Tibial nerve (tissue), 4 donors: ENCODE results near the gene ATP5MC2.

ENCODE experiments used
- EP300 ChIP-seq, 2 donors: sonication (generic); formaldehyde crosslinking; IDR thresholded peaks; one replicate each; pipeline ENCODE4 v1.6.1; 2017; ENCODE audit warnings: antibody characterized with exemption in 2 of 2, mild to moderate bottlenecking in 1 of 2
- POLR2A ChIP-seq, 2 donors: fragments of 450-650 bp; IDR thresholded peaks; one replicate each; pipeline ENCODE4 v1.6.1; 2017; ENCODE audit warnings: antibody characterized with exemption in 2 of 2, mild to moderate bottlenecking in 2 of 2, moderate library complexity in 2 of 2
- TF ChIP-seq, protein P1 (sequence below), 5 experiments: fragments of 200-600 bp in 3 of 5; fragments of 450-650 bp in 2 of 5; sonication (generic) in 3 of 5; IDR thresholded peaks; one replicate each; pipeline ENCODE4 v1.5.1; 2016 to 2019; ENCODE audit warnings: antibody characterized with exemption in 5 of 5, mild to moderate bottlenecking in 3 of 5, moderate library complexity in 2 of 5

GRCh38 chr12:53624956-53625355, 50.9 kb downstream of the ATP5MC2 start:
- TF ChIP-seq EP300 (IDR thresholded peaks at IDR 0.05) (no peak), POLR2A (IDR thresholded peaks at IDR 0.05) (no peak)
- TF ChIP-seq, protein P1, sequence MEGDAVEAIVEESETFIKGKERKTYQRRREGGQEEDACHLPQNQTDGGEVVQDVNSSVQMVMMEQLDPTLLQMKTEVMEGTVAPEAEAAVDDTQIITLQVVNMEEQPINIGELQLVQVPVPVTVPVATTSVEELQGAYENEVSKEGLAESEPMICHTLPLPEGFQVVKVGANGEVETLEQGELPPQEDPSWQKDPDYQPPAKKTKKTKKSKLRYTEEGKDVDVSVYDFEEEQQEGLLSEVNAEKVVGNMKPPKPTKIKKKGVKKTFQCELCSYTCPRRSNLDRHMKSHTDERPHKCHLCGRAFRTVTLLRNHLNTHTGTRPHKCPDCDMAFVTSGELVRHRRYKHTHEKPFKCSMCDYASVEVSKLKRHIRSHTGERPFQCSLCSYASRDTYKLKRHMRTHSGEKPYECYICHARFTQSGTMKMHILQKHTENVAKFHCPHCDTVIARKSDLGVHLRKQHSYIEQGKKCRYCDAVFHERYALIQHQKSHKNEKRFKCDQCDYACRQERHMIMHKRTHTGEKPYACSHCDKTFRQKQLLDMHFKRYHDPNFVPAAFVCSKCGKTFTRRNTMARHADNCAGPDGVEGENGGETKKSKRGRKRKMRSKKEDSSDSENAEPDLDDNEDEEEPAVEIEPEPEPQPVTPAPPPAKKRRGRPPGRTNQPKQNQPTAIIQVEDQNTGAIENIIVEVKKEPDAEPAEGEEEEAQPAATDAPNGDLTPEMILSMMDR (IDR thresholded peaks at IDR 0.05): no peak
